H9 (cell line): ENCODE data around the gene C18orf54. TPM values are rescaled to one million over a fixed set of nuclear protein-coding genes. Genes with fewer than 3 reads are reported as not detected.

ENCODE experiments used
- DNase-seq: peaks from one replicate; pipeline ENCODE4 v3.0.0-alpha.2; 2017
- H2AFZ ChIP-seq: one replicate; pipeline ENCODE4 v1.6.1; 2013; ENCODE audit warnings: mild to moderate bottlenecking, low read length, control low read depth, moderate library complexity
- H2AK5ac ChIP-seq: 2 replicates; pipeline ENCODE4 v1.6.1; 2013; ENCODE audit warnings: low read length, control low read depth, mixed read lengths; ENCODE audit not compliant: insufficient read length
- H2BK120ac ChIP-seq: one replicate; pipeline ENCODE4 v1.6.1; 2013; ENCODE audit warnings: low read depth, mild to moderate bottlenecking, low read length, control low read depth, inconsistent platforms; ENCODE audit not compliant: poor library complexity, severe bottlenecking
- H2BK12ac ChIP-seq: 2 replicates; pipeline ENCODE4 v1.6.1; 2013; ENCODE audit warnings: low read length, control low read depth, mixed read lengths, low read depth; ENCODE audit not compliant: insufficient read length
- H2BK15ac ChIP-seq: 2 replicates; pipeline ENCODE4 v1.6.1; 2013; ENCODE audit warnings: low read depth, low read length, control low read depth
- H2BK20ac ChIP-seq: one replicate; pipeline ENCODE4 v1.6.1; 2013; ENCODE audit warnings: low read depth, mild to moderate bottlenecking, low read length, control low read depth, inconsistent platforms; ENCODE audit not compliant: poor library complexity, severe bottlenecking
- H2BK5ac ChIP-seq: 2 replicates; pipeline ENCODE4 v1.6.1; 2013; ENCODE audit warnings: low read length, control low read depth, mixed read lengths; ENCODE audit not compliant: insufficient read length
- H3K14ac ChIP-seq: 2 replicates; pipeline ENCODE4 v1.6.1; 2013; ENCODE audit warnings: low read length, control low read depth; ENCODE audit not compliant: insufficient read depth
- H3K18ac ChIP-seq: 2 replicates; pipeline ENCODE4 v1.6.1; 2013; ENCODE audit warnings: low read depth, mild to moderate bottlenecking, mixed read lengths, low read length, control low read depth; ENCODE audit not compliant: insufficient read length
- H3K23ac ChIP-seq: 2 replicates; pipeline ENCODE4 v1.6.1; 2013; ENCODE audit warnings: low read length, control low read depth, mixed read lengths, low read depth; ENCODE audit not compliant: insufficient read length
- H3K23me2 ChIP-seq: 2 replicates; pipeline ENCODE4 v1.6.1; 2013; ENCODE audit warnings: low read depth, mild to moderate bottlenecking, mixed read lengths, low read length, control low read depth; ENCODE audit not compliant: insufficient read length, poor library complexity, severe bottlenecking
- H3K27ac ChIP-seq: 2 replicates; pipeline ENCODE4 v1.5.1; 2013; ENCODE audit warnings: low read length, control low read depth, mixed read lengths, low read depth; ENCODE audit not compliant: insufficient read length
- H3K27me3 ChIP-seq: 2 replicates; pipeline ENCODE4 v1.6.1; 2013; ENCODE audit warnings: low read length, control low read depth, inconsistent platforms; ENCODE audit not compliant: insufficient read depth
- H3K4ac ChIP-seq: 2 replicates; pipeline ENCODE4 v1.6.1; 2013; ENCODE audit warnings: low read depth, mild to moderate bottlenecking, control low read depth, inconsistent platforms, low read length, moderate library complexity
- H3K4me1 ChIP-seq: 2 replicates; pipeline ENCODE4 v1.6.1; 2013; ENCODE audit warnings: low read length, control low read depth, inconsistent platforms; ENCODE audit not compliant: insufficient read depth
- H3K4me2 ChIP-seq: 2 replicates; pipeline ENCODE4 v1.6.1; 2013; ENCODE audit warnings: low read length, control low read depth, mixed read lengths; ENCODE audit not compliant: insufficient read length, insufficient read depth
- H3K56ac ChIP-seq: 2 replicates; pipeline ENCODE4 v1.6.1; 2013; ENCODE audit warnings: low read depth, mild to moderate bottlenecking, mixed read lengths, low read length, control low read depth; ENCODE audit not compliant: insufficient read length
- H3K79me1 ChIP-seq: 2 replicates; pipeline ENCODE4 v1.6.1; 2013; ENCODE audit warnings: low read depth, mild to moderate bottlenecking, moderate library complexity, low read length, control low read depth, inconsistent platforms; ENCODE audit not compliant: insufficient read depth, poor library complexity, severe bottlenecking
- H3K79me2 ChIP-seq: 2 replicates; pipeline ENCODE4 v1.6.1; 2013; ENCODE audit warnings: low read length, control low read depth, inconsistent platforms; ENCODE audit not compliant: insufficient read depth
- H3K9ac ChIP-seq: 2 replicates; pipeline ENCODE4 v1.6.1; 2013; ENCODE audit warnings: low read length, control low read depth, mixed read lengths; ENCODE audit not compliant: insufficient read length; ENCODE audit errors: extremely low read depth
- H3K9me3 ChIP-seq: one replicate; pipeline ENCODE4 v1.6.1; 2013; ENCODE audit warnings: low read depth, low read length, inconsistent platforms; ENCODE audit not compliant: control insufficient read depth
- H3T11ph ChIP-seq: one replicate; pipeline ENCODE4 v1.6.1; 2013; ENCODE audit warnings: mild to moderate bottlenecking, low read length, control low read depth, inconsistent platforms
- H4K20me1 ChIP-seq: one replicate; pipeline ENCODE4 v1.6.1; 2013; ENCODE audit not compliant: control insufficient read depth, insufficient read length, insufficient read depth
- H4K5ac ChIP-seq: 2 replicates; pipeline ENCODE4 v1.6.1; 2013; ENCODE audit warnings: low read depth, mild to moderate bottlenecking, mixed read lengths, low read length, control low read depth; ENCODE audit not compliant: insufficient read length
- H4K8ac ChIP-seq: replicated peaks from 2 replicates; pipeline ENCODE4 v1.6.1; 2013; ENCODE audit warnings: low read length, control low read depth, mixed read lengths, low read depth; ENCODE audit not compliant: insufficient read length
- H4K91ac ChIP-seq: 2 replicates; pipeline ENCODE4 v1.6.1; 2013; ENCODE audit warnings: low read depth, mild to moderate bottlenecking, moderate library complexity, mixed read lengths, low read length, control low read depth; ENCODE audit not compliant: insufficient read length
- H3K27ac Mint-ChIP-seq, 3 experiments: 2 replicates in 2 of 3; 3 replicates in 1 of 3; pipeline ENCODE4 v1.8.0; 2020 to 2021; ENCODE audit warnings: mixed read lengths in 3 of 3, mild to moderate bottlenecking in 1 of 3, moderate library complexity in 1 of 3
- H3K27me3 Mint-ChIP-seq: 2 replicates; pipeline ENCODE4 v1.8.0; 2021; ENCODE audit warnings: low read depth, mild to moderate bottlenecking, moderate library complexity, mixed read lengths
- H3K36me3 Mint-ChIP-seq, 3 experiments: 2 replicates in 2 of 3; 3 replicates in 1 of 3; pipeline ENCODE4 v1.8.0; 2020 to 2021; ENCODE audit warnings: low read depth in 3 of 3, mixed read lengths in 3 of 3; ENCODE audit not compliant: insufficient read depth in 1 of 3
- H3K4me1 Mint-ChIP-seq, 2 experiments: 2 replicates each; pipeline ENCODE4 v1.8.0; 2020; ENCODE audit warnings: mixed read lengths in 2 of 2
- H3K4me3 Mint-ChIP-seq, 2 experiments: 2 replicates in 1 of 2; 3 replicates in 1 of 2; pipeline ENCODE4 v1.8.0; 2020 to 2021; ENCODE audit warnings: mild to moderate bottlenecking in 2 of 2, mixed read lengths in 2 of 2, moderate library complexity in 1 of 2
- H3K9me3 Mint-ChIP-seq, 2 experiments: 2 replicates in 1 of 2; 3 replicates in 1 of 2; pipeline ENCODE4 v1.8.0; 2020; ENCODE audit warnings: mild to moderate bottlenecking in 2 of 2, mixed read lengths in 2 of 2, moderate library complexity in 1 of 2
- WGBS: extraction: QIAGEN DNeasy Blood & Tissue Kit; methylation state at CpG from one replicate; pipeline ENCODE4 v1.1.7; 2013; ENCODE audit warnings: missing lambda C conversion rate, low lambda C conversion rate, mixed read lengths; ENCODE audit not compliant: insufficient read length; ENCODE audit errors: extremely low coverage; 5-methylcytosine and 5-hydroxymethylcytosine counted together
- total RNA-seq: library from RNA; stranded (reverse); gene quantifications from 2 replicates; pipeline ENCODE4 v1.2.1, GENCODE V29; 2021
- TF ChIP-seq, protein P1 (sequence below): fragments of 200-600 bp; sonication (generic); conservative IDR thresholded peaks from 3 replicates; pipeline ENCODE4 v1.8.0; 2021; ENCODE audit warnings: antibody characterized with exemption, mild to moderate bottlenecking

The C18orf54 gene
- total RNA-seq, 1 experiment from 2014 or later: 21.6 TPM

DNA sequence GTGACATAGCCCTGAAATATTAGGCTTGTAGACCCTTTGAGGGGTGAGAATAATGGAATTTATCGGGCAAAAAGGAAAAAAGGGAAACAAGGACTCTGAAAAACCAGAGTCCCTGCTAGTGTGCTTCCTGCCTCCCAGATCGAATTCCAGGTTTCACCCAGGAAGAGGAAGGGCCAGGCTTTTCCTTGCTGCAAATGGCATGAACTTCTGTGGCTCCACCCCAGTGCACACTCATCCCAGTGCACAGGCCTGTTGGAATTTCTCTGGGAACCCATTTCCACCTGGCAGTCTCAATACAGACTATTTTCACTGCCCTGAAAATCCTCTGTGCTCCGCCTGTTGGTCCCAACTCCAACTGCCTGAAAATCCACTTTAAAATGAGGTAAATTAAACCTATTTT is 29.9 kb downstream of the C18orf54 start:
- Histone ChIP-seq H3K14ac (no peak overlapping the region), H2BK20ac (no peak overlapping the region), H3K56ac (no peak overlapping the region), H3K4me2 (no peak overlapping the region), H3K27ac (no peak overlapping the region), H3K9ac (no peak overlapping the region), H3K27me3 (no peaks in the 10 kb centered on the region), H2BK15ac (no peak overlapping the region), H3K23me2 (no peaks in the 10 kb centered on the region), H4K8ac (no peak overlapping the region), H3K79me1 (no peaks in the 10 kb centered on the region), H3K18ac (no peak overlapping the region), H3K4me1 (peaks cover 8% of the 10 kb centered on the region), H3K4ac (no peak overlapping the region), H2AFZ (no peak overlapping the region), H2AK5ac (no peak overlapping the region), H3K79me2 (no peaks in the 10 kb centered on the region), H2BK5ac (no peak overlapping the region), H3K23ac (no peak overlapping the region), H4K91ac (peak overlapping the region; percentile 81), H2BK120ac (no peak overlapping the region), H3T11ph (no peak overlapping the region), H4K20me1 (no peaks in the 10 kb centered on the region), H4K5ac (no peak overlapping the region), H2BK12ac (no peak overlapping the region), H3K9me3 (no peaks in the 10 kb centered on the region)
- no CpG with 5 or more reads among the region's 3 CpGs for WGBS
- Mint-ChIP-seq H3K4me3 (no peak overlapping the region), H3K9me3 (peaks cover 8 to 14% of the 10 kb centered on the region in 2 experiments), H3K27me3 (peaks cover 1% of the 10 kb centered on the region), H3K4me1 (peaks cover 42 to 51% of the 10 kb centered on the region in 2 experiments), H3K27ac (no peak overlapping the region), H3K36me3 (peaks cover 7 to 23% (median 8%) of the 10 kb centered on the region in 3 experiments)
- TF ChIP-seq, protein P1, sequence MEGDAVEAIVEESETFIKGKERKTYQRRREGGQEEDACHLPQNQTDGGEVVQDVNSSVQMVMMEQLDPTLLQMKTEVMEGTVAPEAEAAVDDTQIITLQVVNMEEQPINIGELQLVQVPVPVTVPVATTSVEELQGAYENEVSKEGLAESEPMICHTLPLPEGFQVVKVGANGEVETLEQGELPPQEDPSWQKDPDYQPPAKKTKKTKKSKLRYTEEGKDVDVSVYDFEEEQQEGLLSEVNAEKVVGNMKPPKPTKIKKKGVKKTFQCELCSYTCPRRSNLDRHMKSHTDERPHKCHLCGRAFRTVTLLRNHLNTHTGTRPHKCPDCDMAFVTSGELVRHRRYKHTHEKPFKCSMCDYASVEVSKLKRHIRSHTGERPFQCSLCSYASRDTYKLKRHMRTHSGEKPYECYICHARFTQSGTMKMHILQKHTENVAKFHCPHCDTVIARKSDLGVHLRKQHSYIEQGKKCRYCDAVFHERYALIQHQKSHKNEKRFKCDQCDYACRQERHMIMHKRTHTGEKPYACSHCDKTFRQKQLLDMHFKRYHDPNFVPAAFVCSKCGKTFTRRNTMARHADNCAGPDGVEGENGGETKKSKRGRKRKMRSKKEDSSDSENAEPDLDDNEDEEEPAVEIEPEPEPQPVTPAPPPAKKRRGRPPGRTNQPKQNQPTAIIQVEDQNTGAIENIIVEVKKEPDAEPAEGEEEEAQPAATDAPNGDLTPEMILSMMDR: no peak
- no peak for DNase-seq
